GM21390 (cell line): ENCODE data around the gene MPDZ.
"Not testable (repeated sequence)": the region's sequence is repeated elsewhere in the genome, so short reads cannot be mapped to it uniquely, and the experiment has no call there.

Experiments
- ATAC-seq: cut with Tn5 transposase; IDR thresholded peaks from one replicate; pipeline ENCODE4 v1.9.1; 2021; ENCODE audit not compliant: unreplicated experiment

The MPDZ gene

DNA sequence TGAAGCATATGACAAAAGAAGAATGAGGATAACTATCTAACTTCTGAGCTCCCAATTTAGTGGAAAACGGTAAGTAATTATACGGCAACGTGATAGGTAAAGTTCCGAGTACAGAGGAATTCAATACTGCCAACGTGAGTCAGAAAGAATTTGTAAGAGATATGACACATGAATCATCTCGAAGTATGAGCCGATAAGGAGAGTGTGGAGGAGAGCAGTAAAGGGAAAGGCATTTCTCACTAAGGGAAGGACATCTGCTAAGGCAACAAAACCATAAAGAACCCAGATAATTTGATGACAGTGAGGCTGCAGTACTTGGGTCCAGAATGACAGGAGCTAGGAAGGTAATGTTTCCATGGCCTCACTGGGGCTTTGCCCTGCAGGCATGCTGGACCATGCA, 11.0 kb downstream of the MPDZ start:
- ATAC-seq: no peak

DNA sequence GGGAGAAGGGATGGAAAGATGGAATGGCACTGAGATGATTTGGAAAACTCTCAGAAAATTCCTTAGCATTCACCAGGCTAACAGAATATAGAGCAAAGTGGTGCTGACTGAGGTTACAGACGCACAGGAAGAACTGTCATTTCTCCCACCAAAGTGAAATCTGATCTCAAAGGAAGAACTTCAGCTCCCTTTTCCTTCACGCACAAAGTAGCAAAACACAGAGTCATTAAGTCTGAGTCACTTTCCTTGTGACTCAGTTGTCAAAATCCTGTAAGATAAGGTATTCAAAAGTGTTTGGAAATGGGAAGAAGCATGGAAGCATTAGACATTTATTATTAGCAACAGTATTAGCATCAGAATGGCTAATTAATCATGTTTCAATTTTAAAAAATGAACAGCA, 11.7 kb downstream of the MPDZ start:
- ATAC-seq: no peak

DNA sequence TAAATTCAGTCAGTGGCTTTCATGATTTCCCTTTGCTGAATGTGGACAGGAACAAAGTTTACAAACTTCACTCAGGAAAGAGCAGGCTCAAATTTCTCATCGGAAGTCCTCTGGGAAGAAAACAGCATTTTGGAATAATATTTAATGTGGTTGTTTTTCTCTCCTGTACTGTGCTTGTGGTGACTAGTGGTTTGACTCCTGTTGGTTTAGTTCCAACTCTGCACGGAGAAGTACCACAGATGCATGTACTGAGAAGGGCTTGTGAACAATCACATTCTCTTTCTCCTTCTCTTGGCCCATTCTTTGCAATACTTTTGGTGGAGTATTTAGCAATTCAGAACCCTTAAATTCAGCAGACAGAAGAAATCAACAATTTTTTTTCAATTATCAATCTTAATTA, 13.3 kb downstream of the MPDZ start:
- ATAC-seq: no peak

DNA sequence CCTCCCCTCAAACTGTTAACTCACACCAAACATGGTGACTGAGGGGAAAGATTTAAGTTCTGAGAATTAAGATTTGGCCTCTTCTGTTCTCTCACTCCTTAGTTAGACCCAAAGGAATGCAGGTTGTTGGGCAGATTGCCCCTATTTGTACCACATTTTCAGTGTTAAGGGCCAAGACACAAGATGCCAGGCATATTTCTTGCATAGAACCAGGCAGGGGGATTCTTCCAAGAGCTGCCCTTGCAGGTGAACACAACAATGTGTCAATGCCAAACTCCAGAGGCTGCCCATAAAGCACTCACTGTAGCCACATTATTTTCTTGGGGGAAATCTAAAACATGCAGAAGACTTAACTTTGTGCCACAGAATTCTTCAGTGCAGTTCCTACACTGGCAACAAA, 14.7 kb downstream of the MPDZ start:
- no peak for ATAC-seq

DNA sequence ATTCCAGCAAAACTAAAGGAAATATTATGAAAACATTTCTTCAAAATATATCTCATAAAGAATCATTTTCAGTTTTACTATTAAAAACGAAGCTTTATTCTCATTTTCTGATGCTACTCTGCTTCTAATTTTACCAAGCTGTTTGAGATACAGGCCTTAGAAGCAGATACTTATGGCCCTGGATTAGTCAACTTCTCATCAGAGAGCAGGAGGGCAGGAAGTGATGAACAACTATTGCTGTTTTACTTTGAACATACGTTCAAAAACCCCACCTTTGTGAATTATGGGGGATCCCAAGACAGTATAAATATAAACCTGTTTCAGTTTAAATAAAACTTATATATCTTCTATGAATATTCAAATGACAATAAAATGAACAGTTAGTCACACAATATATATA, 16.0 kb downstream of the MPDZ start:
- no peak for ATAC-seq

DNA sequence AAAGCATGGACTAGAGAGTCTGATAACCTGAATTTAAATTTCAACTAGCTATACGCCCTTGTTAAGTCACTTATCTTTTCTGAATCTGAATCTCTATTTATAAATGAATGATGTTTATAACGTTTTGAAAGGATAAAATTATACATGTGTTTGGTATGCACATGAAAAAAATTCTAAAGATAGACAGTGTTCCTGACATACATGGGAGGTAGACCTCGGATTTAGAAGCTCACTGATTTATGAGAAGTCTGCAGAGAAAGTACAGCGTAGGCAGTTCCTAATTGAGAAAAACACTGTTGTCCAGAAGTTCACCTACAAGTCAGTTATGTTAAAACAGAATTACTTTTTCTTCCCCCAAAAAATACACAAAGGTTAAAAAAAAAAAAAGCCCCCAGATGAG, 26.6 kb downstream of the MPDZ start:
- ATAC-seq: no peak

DNA sequence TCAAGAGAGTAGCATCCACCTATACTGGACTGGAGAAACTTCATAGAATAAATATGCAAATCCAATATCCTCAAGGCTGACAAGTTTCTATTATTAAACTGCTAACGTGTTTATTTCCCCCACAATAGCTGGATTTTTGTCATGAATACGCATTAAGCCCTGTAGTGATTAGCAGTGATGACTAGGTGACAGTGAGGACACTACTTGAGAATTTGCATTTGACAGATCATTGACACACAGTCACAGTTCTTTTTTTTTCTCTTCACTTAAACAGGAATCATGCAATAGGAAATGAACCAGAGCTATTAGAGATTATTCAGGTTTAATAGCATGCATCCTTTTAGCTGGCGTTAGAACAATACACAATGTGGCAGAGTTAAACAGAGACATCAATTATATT, 35.3 kb downstream of the MPDZ start:
- no peak for ATAC-seq

DNA sequence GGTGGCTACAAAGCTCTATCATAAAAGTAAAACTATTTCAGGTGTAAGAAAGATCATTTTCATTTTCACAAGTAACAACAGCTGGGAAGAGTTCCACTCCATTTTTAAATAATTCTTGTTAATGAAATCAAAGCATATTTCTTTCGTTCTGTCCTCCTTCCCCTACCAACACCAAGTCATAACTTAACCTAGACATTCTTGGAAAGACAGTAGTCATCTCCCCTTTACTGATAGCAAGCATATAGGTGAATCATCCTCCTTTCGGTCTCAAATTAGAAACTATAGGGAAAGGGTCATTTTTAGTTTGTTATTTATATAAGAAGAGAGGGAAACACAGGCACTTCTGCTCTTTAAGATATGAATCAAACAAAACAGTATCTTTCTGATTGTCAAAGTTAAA, 38.2 kb downstream of the MPDZ start:
- ATAC-seq: no peak

DNA sequence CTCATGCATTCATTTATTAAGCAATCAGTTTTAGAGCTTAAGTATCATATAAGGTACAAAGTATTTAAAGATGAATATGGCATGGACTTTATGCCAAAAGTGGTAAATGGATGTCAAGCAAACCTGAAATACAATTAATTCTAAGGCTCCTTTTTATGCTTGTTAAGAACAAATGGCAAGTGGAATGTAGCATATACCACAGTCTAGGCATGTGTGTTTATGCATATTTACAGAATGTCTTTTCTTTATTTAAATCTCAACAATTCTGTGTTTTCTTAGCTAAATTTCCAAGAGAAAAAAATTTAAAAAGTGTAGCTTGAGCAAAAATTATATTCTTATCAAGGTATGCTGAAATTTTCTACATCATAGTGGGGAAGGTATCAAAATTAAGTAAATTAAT, 39.8 kb downstream of the MPDZ start:
- ATAC-seq: no peak

DNA sequence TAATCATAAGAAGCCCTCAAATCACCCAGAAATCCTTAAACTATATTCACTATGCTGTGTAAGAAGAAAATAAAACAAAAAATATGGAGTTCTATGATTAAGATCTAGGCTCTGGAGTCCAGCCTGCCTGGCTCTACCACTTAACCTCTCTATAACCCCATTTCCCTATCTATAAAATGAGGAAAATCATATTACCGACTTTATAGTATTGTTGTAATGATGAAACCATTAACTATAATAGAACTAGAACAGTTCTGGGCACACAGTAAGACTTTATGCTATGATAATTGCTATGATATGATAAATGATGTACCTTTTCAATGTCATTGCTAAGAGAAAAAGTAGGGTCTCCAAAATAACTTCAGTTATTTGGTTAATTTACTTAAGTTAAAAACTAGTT, 40.3 kb downstream of the MPDZ start:
- ATAC-seq: no peak

DNA sequence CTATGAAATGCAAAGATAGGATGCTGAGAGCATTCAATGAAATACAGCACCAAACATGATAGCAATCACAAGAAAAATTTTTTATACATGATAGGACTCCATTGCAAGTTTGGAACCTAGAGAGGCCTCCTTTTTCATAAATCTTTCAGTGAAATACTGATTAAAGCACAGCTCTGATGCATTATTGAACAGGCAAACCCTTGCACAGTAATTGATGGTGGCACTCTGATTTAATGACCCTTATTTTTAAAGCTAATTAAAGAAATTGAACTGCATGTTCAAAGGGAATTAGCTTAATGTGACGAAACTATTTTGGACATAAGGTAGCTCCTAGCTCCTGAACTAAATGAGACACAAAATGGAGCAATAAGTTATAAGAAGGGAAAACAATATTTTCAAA, 44.6 kb downstream of the MPDZ start:
- ATAC-seq: no peak

DNA sequence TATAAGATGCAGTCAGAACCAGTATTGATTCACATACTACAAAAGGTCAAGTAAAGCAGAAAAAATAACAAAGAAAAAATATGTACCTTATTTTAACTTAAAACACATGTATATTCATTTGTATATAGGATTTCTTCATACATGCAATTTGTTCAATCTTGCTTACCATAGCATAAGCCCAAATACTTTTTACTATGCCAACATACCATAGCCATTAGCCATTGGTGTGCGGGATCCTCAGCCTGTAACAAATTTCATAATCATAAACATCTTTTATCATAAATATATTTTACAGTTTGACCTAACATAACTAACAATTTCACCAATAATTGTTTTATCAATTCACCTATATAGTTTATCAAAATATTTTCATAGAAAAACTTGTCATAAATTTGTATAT, 51.1 kb downstream of the MPDZ start:
- no peak for ATAC-seq

DNA sequence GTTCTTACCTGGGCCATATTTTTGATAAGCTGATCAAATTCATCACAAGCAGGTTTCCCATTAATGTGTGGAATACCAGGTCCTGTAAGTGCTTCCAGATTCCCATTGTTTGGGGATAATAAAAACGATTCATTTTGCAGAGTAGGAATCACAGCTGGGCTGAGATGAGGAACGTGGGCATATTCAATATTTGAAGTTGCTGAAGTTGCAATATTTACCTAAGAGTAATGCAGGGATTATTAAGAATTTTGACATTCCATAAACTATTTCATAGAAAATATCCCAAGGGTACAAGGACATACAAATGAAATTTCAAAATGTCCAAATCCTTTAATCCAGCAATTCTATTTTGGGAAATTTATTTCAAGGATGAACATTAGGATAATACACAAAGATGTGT, 55.1 kb downstream of the MPDZ start:
- ATAC-seq: no peak

DNA sequence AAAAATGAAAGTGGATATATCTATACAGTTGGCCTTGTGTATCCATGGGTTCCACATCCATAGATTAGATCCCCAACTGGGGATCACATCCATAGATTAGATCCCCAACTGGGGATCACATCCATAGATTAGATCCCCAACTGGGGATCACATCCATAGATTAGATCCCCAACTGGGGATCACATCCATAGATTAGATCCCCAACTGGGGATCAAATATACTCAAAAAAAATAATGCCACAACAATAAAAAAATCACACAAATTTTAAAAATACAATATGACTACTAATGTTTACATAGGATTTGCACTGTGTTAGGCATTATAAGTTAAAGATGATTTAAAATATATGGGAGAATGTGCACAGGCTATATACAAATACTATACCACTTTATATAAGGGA, 56.8 kb downstream of the MPDZ start:
- ATAC-seq: not testable (repeated sequence)

DNA sequence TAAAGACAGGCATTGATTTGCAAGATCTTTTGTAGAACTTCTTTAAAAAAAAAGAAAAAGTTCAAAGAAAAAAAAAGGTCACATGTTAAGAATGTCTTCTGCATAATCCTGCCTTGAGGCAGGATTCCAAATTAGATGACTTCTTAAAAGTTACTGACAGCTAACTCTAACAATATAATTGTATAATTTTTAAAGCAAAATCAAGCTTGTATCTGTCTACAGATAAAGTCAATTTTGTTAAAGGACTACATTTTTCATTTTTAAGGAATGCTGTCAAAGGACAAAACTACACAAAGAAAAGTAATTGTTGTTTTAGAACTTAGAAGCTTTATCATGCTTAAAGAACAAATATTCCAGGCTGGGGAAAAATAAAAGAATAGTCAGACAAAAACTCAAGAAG, 57.8 kb downstream of the MPDZ start:
- no peak for ATAC-seq

DNA sequence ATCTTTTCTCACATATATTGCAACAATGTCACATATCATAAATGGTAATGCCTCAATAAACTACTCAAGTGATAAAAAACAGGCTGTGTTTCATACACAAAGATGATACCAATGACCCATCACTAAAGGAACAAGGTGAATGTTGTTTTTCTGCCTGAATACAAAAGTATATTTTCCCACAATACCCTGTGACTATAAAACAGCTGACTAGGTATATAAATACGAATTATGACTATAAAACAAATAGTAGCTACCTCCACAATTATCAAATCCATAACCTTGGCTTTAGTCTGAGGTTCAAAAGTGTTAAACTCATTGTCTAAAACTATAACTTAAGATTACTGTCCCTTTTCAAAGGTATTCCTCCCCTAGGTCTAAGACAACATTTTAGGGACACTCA, 58.7 kb downstream of the MPDZ start:
- no peak for ATAC-seq

DNA sequence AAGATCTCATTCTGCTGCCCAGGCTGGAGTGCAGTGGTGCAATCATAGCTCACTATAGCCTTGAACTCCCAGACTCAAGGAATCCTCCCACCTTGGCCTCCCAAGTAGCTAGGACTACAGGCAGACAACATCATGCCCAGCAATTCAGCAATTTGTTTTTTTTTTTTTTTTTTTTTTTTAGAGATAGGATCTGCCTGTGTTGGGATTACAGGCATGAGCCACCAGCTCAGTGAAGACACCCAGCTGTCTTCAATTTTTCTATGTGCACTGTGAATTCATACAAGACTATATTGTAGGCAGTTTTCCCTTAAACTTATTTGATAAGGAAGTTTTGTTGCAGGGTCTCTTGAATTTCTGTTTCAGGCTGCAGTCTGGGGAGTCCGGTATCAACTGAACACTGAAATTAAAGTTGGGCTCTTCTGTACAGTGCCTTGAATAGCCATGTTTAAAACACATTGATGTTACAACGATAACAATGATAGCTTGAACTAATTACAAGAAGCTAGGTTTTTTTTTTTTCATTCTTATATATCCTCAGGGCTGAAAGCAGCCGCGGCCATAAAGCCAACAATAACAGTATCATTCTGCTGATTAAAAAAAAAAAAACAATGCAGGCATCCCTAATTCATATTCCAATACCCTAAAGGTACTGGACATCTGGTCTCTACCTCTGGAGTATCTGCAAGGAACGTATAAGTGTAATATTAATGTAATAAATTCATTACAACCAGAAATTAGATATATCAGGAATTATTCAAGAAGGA, 63.5 kb downstream of the MPDZ start:
- no peak for ATAC-seq

DNA sequence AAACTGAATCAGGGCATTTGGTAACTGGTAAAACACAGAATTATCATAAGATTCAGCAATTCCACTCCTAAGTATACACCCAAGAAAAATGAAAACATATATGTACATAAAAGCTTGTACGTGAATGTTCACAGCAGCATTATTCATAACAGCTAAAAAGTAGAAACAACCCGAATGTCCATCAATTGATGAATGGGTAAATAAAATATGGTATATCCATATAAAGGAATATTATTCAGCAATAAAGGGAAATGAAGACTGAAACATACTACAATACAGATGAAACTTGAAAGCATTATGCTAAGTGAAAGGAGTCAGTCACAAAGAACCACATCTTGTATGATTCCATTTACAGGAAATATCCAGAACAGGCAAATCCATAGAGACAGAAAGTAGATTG, 65.5 kb downstream of the MPDZ start:
- ATAC-seq: no peak

DNA sequence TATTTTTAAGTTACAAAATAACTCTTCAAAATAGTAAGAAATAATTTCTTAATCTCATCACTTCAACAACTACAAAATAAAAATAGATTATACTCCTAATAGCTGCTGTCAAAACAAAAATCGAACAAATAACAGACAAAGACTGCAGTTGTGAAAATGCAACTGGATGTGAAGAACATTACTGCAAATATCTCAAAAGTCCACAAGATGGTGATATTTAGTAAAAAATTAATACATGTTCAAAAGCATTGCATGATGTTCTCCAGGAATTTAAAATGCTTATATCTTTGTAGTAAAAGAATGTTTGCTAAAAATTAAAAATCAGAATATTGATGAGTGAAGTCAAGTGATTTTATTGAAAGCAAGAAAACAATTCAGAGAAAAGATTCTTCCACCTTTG, 66.2 kb downstream of the MPDZ start:
- no peak for ATAC-seq

DNA sequence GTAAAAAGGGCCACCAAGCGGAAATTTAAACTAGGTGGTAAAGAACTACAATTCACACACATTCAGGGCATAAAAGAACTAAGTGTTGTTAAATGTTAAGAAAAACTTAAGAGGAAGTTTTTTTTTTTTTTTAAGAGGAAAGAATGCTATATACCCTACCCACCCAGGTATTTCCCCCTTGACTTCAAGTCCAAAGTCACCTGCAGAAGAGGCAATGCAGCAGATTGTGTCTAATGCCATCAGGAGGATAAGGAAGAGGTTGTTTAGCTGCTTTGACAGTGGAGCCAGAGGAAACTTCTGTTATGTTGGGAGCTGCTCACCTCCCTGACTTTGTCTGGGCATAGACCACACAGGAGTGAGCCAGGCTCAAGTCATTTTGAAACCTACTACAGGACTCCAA, 69.2 kb downstream of the MPDZ start:
- no peak for ATAC-seq

DNA sequence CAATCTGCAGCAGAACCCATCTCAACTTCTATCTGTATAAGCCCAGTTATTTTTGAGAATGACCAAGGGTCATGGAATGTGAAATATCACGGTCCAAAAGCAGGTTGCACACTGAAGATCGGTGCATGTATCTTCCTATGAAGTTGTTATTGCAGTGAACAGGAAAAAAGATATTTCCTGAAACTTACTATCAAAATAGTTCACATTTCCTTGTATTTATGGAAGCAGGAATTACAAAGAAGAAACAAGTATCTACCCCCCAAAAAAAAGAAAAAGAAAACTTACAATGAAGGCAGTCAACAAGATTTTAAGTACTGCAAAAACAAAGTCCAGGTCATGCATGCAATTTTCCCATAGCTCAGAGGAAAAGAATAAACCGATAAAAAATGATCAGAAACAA, 70.0 kb downstream of the MPDZ start:
- no peak for ATAC-seq

DNA sequence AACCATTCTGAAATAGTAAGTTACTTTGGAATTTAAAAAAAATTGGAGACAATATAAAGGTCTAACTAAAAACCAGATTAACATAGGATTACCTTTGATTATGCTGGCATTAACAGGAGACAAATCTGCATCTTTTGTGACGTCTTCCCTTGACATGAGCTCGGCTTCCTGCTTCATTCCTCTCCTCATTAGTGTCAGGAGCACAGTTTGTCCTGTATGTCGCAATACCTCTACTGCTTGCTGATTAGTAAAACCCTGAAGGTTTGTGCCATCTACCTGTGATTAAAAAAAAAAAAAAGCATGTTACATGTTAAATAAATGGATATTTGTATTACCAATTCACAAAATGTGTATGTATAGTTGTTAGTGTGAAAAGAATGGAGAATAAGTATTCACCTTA, 73.7 kb downstream of the MPDZ start:
- ATAC-seq: no peak

DNA sequence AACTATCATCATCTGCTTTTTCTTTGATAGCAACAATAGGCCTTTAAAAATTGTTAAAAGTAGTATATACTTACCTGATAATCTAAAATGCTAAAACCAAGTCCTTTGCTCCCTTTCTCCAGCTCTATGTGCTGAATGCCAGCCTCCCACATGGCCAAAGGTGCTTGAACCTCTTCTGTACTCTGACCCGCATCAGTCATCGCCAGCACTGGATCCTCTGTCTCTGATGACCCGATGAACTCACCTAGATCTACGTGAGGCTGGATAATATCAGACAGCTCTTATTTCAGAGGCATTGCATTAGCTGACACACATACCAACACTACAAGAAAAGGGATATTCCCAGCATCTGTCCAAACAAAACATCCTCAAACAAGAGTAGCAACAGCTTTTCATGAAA, 89.5 kb downstream of the MPDZ start:
- no peak for ATAC-seq

DNA sequence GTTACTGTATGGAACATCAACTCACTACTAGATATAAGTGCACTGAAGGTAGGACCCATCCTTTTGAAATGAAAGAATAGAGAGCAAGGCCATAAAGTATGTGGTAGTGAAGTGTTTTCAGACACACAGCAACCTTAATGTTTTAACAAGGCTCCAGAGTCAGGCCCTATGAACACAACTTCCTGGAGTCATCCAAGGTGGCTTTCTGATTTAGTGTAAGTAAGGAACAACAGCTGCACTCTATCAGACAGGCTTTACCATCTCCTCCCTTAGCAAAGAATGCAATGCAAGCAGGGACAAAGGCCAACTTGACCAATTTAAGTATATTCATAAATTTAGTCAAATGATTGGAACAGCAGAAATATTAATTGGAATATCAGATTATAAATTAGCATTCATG, 90.1 kb downstream of the MPDZ start:
- no peak for ATAC-seq
